ENCODE measurements around the gene MIPEP.
"Not testable (repeated sequence)": the region's sequence is repeated elsewhere in the genome, so short reads cannot be mapped to it uniquely, and the experiment has no call there.

MIPEP gene

GRCh38 chr13:23889615-23890607 is 711 bp upstream of the MIPEP start:
- DNase-seq (ENCODE audit: low read depth), result peak; percentile 34

GRCh38 chr13:23884361-23884760 is 4.8 kb downstream of the MIPEP start:
- not testable (repeated sequence) for DNase-seq (ENCODE audit: low read depth)

GRCh38 chr13:23883255-23883654 is 5.9 kb downstream of the MIPEP start:
- no peak for DNase-seq (ENCODE audit: low read depth)

GRCh38 chr13:23881402-23881800 is 7.8 kb downstream of the MIPEP start:
- not testable (repeated sequence) for DNase-seq (ENCODE audit: low read depth)

- DNase-seq (ENCODE audit: low read depth), result not testable (repeated sequence)
These were observed 8.5 kb downstream of the MIPEP start for GRCh38 chr13:23880493-23881401.

GRCh38 chr13:23877286-23877685 is 11.9 kb downstream of the MIPEP start:
- no peak for DNase-seq (ENCODE audit: low read depth)

- peak; percentile 13 for DNase-seq (ENCODE audit: low read depth)
These were observed 12.9 kb downstream of the MIPEP start for GRCh38 chr13:23876265-23876664.

GRCh38 chr13:23871616-23872220 is 17.5 kb downstream of the MIPEP start:
- peak; percentile 31 for DNase-seq (ENCODE audit: low read depth)

GRCh38 chr13:23870356-23871140 is 18.7 kb downstream of the MIPEP start:
- DNase-seq (ENCODE audit: low read depth), result no peak

- DNase-seq (ENCODE audit: low read depth), result peak; percentile 89
These were observed 20.7 kb downstream of the MIPEP start for GRCh38 chr13:23868521-23868920.

GRCh38 chr13:23867027-23867491 is 22.1 kb downstream of the MIPEP start:
- peak; percentile 85 for DNase-seq (ENCODE audit: low read depth)

GRCh38 chr13:23866420-23867026 is 22.7 kb downstream of the MIPEP start:
- peak; percentile 15 for DNase-seq (ENCODE audit: low read depth)

GRCh38 chr13:23865906-23866305 is 23.3 kb downstream of the MIPEP start:
- DNase-seq (ENCODE audit: low read depth), result no peak

- DNase-seq (ENCODE audit: low read depth), result peak; percentile 6
These were observed 24.2 kb downstream of the MIPEP start for GRCh38 chr13:23865026-23865425.

GRCh38 chr13:23861310-23861709 is 27.9 kb downstream of the MIPEP start:
- DNase-seq (ENCODE audit: low read depth), result no peak

- no peak for DNase-seq (ENCODE audit: low read depth)
These were observed 29.3 kb downstream of the MIPEP start for GRCh38 chr13:23859904-23860303.

GRCh38 chr13:23859455-23859854 is 29.7 kb downstream of the MIPEP start:
- no peak for DNase-seq (ENCODE audit: low read depth)

- DNase-seq (ENCODE audit: low read depth), result no peak
These were observed 30.7 kb downstream of the MIPEP start for GRCh38 chr13:23858546-23858945.

GRCh38 chr13:23856008-23856750 is 33.0 kb downstream of the MIPEP start:
- no peak for DNase-seq (ENCODE audit: low read depth)

GRCh38 chr13:23855360-23855759 is 33.8 kb downstream of the MIPEP start:
- no peak for DNase-seq (ENCODE audit: low read depth)
